Neural progenitor cell (in vitro differentiated cells): Measurements from ENCODE around the gene GPBAR1. TPM values are rescaled to one million over a fixed set of nuclear protein-coding genes. Genes with fewer than 3 reads are reported as not detected.

ENCODE experiments used
- DNase-seq: peaks from one replicate; pipeline ENCODE4 v3.0.0-alpha.2; 2016; ENCODE audit warnings: low spot score
- H2AFZ ChIP-seq: fragments of 200-600 bp; sonication (generic); replicated peaks from 2 replicates; pipeline ENCODE4 v1.6.1; 2016; ENCODE audit warnings: antibody characterized with exemption
- H3F3A ChIP-seq: fragments of 200-600 bp; sonication (generic); 2 replicates; pipeline ENCODE4 v1.6.1; 2016; ENCODE audit warnings: antibody characterized with exemption, low read depth
- H3K27ac ChIP-seq: fragments of 200-600 bp; sonication (generic); 2 replicates; pipeline ENCODE4 v1.5.1; 2016; ENCODE audit warnings: mild to moderate bottlenecking
- H3K27me3 ChIP-seq: fragments of 200-600 bp; sonication (generic); 2 replicates; pipeline ENCODE4 v1.6.1; 2016; ENCODE audit warnings: mild to moderate bottlenecking, moderate library complexity
- H3K36me3 ChIP-seq: fragments of 200-600 bp; sonication (generic); 2 replicates; pipeline ENCODE4 v1.5.1; 2016
- H3K4me1 ChIP-seq: fragments of 200-600 bp; sonication (generic); 2 replicates; pipeline ENCODE4 v1.6.1; 2016; ENCODE audit warnings: mixed run types
- H3K4me2 ChIP-seq: fragments of 200-600 bp; sonication (generic); 2 replicates; pipeline ENCODE4 v1.6.1; 2016
- H3K4me3 ChIP-seq: fragments of 200-600 bp; sonication (generic); 2 replicates; pipeline ENCODE4 v1.5.1; 2016
- H3K79me2 ChIP-seq: fragments of 200-600 bp; sonication (generic); 2 replicates; pipeline ENCODE4 v1.6.1; 2016; ENCODE audit warnings: low read depth
- H3K9ac ChIP-seq: fragments of 200-600 bp; sonication (generic); 2 replicates; pipeline ENCODE4 v1.6.1; 2016
- H3K9me3 ChIP-seq: fragments of 200-600 bp; sonication (generic); 2 replicates; pipeline ENCODE4 v1.5.1; 2016; ENCODE audit warnings: low read depth
- H4K20me1 ChIP-seq: fragments of 200-600 bp; sonication (generic); 2 replicates; pipeline ENCODE4 v1.6.1; 2016; ENCODE audit warnings: low read depth
- H3K27ac Mint-ChIP-seq: 3 replicates; pipeline ENCODE4 v1.8.0; 2021; ENCODE audit warnings: mixed read lengths
- H3K27me3 Mint-ChIP-seq: 2 replicates; pipeline ENCODE4 v1.8.0; 2022; ENCODE audit warnings: low read depth, mild to moderate bottlenecking, inconsistent platforms, moderate library complexity, mixed read lengths; ENCODE audit not compliant: insufficient read depth
- H3K36me3 Mint-ChIP-seq: 3 replicates; pipeline ENCODE4 v1.8.0; 2021; ENCODE audit warnings: mixed read lengths
- H3K4me1 Mint-ChIP-seq: 3 replicates; pipeline ENCODE4 v1.8.0; 2021; ENCODE audit warnings: mixed read lengths
- H3K4me3 Mint-ChIP-seq: 3 replicates; pipeline ENCODE4 v1.8.0; 2021; ENCODE audit warnings: mild to moderate bottlenecking, moderate library complexity, mixed read lengths
- H3K9me3 Mint-ChIP-seq: 3 replicates; pipeline ENCODE4 v1.8.0; 2020; ENCODE audit warnings: mixed read lengths
- EZH2 ChIP-seq: fragments of 200-600 bp; sonication (generic); IDR thresholded peaks from 2 replicates; pipeline ENCODE4 v1.6.1; 2017; ENCODE audit warnings: antibody characterized with exemption, mild to moderate bottlenecking, moderate library complexity
- EZH2phosphoT487 ChIP-seq: fragments of 200-600 bp; sonication (generic); IDR thresholded peaks from 2 replicates; pipeline ENCODE4 v1.6.1; 2017; ENCODE audit warnings: antibody characterized with exemption
- total RNA-seq: library from RNA; depleted of rRNA; stranded (reverse); fragments of >200 nt; gene quantifications from 2 replicates; pipeline ENCODE4 v1.2.3, GENCODE V29; 2015; ENCODE audit warnings: low replicate concordance
- TF ChIP-seq, protein P1 (sequence below): fragments of 200-600 bp; sonication (generic); IDR thresholded peaks from 2 replicates; pipeline ENCODE4 v1.5.1; 2017; ENCODE audit warnings: antibody characterized with exemption, mild to moderate bottlenecking

Gene GPBAR1
- total RNA-seq, 1 donor from 2014 or later = not detected

DNA sequence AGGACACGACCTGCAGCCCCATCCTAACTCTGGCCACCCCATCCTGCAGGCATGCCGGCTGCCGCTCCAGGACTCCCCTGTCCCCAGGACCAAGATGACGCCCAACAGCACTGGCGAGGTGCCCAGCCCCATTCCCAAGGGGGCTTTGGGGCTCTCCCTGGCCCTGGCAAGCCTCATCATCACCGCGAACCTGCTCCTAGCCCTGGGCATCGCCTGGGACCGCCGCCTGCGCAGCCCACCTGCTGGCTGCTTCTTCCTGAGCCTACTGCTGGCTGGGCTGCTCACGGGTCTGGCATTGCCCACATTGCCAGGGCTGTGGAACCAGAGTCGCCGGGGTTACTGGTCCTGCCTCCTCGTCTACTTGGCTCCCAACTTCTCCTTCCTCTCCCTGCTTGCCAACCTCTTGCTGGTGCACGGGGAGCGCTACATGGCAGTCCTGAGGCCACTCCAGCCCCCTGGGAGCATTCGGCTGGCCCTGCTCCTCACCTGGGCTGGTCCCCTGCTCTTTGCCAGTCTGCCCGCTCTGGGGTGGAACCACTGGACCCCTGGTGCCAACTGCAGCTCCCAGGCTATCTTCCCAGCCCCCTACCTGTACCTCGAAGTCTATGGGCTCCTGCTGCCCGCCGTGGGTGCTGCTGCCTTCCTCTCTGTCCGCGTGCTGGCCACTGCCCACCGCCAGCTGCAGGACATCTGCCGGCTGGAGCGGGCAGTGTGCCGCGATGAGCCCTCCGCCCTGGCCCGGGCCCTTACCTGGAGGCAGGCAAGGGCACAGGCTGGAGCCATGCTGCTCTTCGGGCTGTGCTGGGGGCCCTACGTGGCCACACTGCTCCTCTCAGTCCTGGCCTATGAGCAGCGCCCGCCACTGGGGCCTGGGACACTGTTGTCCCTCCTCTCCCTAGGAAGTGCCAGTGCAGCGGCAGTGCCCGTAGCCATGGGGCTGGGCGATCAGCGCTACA lies 2.1 kb downstream of the GPBAR1 start:
- H3K27ac ChIP-seq = peak overlapping the region; percentile 29
- H3K27ac Mint-ChIP-seq = peak overlapping the region; percentile 29
- peaks cover 3% of the 10 kb centered on the region for H3K27me3 Mint-ChIP-seq
- H3K36me3 ChIP-seq = no peaks in the 10 kb centered on the region
- peaks cover 34% of the 10 kb centered on the region for H3K4me1 Mint-ChIP-seq
- peaks cover under 1% of the 10 kb centered on the region for H3K79me2 ChIP-seq
- H4K20me1 ChIP-seq = peaks cover 4% of the 10 kb centered on the region
- H3K4me3 ChIP-seq = no peak overlapping the region
- H3K4me3 Mint-ChIP-seq = no peak overlapping the region
- H3F3A ChIP-seq = peaks cover 14% of the 10 kb centered on the region
- peaks cover 8% of the 10 kb centered on the region for H3K36me3 Mint-ChIP-seq
- no peak overlapping the region for H3K9ac ChIP-seq
- H3K9me3 Mint-ChIP-seq = no peaks in the 10 kb centered on the region
- no peaks in the 10 kb centered on the region for H3K9me3 ChIP-seq
- DNase-seq = no peak
- H3K27me3 ChIP-seq = no peaks in the 10 kb centered on the region
- TF ChIP-seq, protein P1, sequence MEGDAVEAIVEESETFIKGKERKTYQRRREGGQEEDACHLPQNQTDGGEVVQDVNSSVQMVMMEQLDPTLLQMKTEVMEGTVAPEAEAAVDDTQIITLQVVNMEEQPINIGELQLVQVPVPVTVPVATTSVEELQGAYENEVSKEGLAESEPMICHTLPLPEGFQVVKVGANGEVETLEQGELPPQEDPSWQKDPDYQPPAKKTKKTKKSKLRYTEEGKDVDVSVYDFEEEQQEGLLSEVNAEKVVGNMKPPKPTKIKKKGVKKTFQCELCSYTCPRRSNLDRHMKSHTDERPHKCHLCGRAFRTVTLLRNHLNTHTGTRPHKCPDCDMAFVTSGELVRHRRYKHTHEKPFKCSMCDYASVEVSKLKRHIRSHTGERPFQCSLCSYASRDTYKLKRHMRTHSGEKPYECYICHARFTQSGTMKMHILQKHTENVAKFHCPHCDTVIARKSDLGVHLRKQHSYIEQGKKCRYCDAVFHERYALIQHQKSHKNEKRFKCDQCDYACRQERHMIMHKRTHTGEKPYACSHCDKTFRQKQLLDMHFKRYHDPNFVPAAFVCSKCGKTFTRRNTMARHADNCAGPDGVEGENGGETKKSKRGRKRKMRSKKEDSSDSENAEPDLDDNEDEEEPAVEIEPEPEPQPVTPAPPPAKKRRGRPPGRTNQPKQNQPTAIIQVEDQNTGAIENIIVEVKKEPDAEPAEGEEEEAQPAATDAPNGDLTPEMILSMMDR = no peak
- no peak for TF ChIP-seq EZH2
- TF ChIP-seq EZH2phosphoT487 = no peak
- no peak overlapping the region for H3K4me2 ChIP-seq
- no peak overlapping the region for H2AFZ ChIP-seq
- peaks cover 14% of the 10 kb centered on the region for H3K4me1 ChIP-seq

DNA sequence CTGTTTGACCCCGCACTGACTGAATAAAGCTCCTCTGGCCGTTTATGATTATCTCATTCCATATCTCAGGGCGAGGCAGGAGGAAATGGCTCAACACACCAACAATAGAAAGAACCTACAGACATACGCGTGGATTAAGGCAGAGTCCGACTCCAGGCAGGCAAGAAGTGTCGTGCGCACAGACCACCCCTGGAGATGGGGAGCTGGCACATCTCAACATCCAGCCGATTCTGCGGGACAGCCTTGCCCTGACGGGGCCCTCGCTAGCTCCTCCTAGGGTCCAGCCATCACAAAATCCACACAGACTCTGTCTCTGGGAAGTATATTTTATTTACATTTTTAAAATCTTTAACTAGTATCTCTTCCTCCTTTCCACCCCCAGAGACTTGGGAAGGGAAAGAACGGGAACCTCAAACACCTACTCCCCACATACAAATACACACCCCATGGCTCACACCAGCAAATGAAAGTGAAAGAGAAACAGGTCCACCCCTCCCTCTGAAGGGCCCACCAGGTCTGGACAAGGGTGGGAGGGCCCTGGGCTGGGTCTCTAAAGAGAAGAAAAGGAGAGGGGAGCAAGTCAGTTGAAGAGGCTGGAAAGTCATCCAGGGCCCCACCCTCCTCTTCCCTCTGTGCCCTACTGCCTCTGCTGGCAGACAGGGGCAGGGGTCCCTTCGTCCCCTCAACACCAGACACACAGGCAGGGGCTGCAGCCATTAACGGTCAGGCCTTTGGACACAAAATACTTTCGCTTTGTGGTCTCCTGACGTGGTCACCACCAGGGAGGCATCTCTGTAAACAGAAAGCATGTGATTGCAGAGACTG lies 3.2 kb downstream of the GPBAR1 start:
- H3K36me3 ChIP-seq = no peaks in the 10 kb centered on the region
- H3K9ac ChIP-seq = no peak overlapping the region
- H3K4me3 Mint-ChIP-seq = peak overlapping the region; percentile 9
- no peak overlapping the region for H3K27ac ChIP-seq
- no peak for TF ChIP-seq EZH2phosphoT487
- TF ChIP-seq, protein P1 = no peak
- no peak for TF ChIP-seq EZH2
- peaks cover 11% of the 10 kb centered on the region for H3K79me2 ChIP-seq
- no peak overlapping the region for H3K4me2 ChIP-seq
- H3K27ac Mint-ChIP-seq = peak overlapping the region; percentile 35
- no peaks in the 10 kb centered on the region for H3K9me3 ChIP-seq
- peaks cover 14% of the 10 kb centered on the region for H3F3A ChIP-seq
- H3K36me3 Mint-ChIP-seq = peaks cover 8% of the 10 kb centered on the region
- peaks cover 17% of the 10 kb centered on the region for H3K4me1 ChIP-seq
- no peak overlapping the region for H2AFZ ChIP-seq
- H4K20me1 ChIP-seq = peaks cover 8% of the 10 kb centered on the region
- no peaks in the 10 kb centered on the region for H3K27me3 ChIP-seq
- no peak for DNase-seq
- peaks cover 6% of the 10 kb centered on the region for H3K27me3 Mint-ChIP-seq
- H3K9me3 Mint-ChIP-seq = no peaks in the 10 kb centered on the region
- H3K4me3 ChIP-seq = no peak overlapping the region
- H3K4me1 Mint-ChIP-seq = peaks cover 31% of the 10 kb centered on the region

DNA sequence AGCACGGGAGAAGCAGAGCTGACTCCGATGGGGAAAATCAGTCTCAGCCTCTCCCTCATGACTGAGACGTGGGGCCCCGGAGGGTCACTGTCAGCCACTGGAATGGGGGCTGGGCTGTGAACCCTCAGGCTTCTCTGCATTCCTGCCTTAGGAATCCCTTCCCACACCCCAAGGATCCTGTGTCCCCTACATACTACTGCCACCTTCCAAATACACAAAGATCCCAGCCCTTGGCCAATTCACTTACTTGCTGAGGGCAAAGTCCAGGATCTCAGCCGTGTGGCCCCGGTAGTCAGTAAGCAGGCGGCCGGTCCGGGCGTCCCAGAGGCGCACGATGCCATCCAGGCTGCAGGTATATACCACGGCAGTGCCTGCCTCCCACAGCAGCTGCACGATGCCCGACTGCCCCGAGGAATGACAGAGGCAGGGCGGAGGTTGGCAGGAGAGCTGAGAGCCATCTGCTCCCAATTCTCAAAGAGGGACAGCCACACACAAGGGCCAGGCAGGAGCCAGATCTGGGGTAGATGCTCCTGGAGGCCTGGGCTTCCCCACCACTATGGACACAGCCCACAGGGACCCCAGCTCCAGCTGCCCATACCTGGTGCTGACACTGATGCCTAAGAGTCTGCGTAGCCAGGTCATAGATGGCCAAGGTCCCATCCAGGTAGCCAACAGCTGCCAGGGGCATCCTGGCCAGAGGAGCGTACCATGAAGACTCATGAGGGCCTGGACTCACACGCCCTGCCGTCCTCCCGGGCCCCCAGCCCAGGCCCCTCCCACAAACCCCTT lies 4.2 kb downstream of the GPBAR1 start:
- Mint-ChIP-seq H3K27ac (no peak overlapping the region), H3K9me3 (no peaks in the 10 kb centered on the region), H3K4me1 (peaks cover 28% of the 10 kb centered on the region), H3K27me3 (peaks cover 6% of the 10 kb centered on the region), H3K36me3 (peaks cover 12% of the 10 kb centered on the region), H3K4me3 (no peak overlapping the region)
- H2AFZ ChIP-seq = no peak overlapping the region
- no peaks in the 10 kb centered on the region for H3K36me3 ChIP-seq
- peaks cover 13% of the 10 kb centered on the region for H4K20me1 ChIP-seq
- H3K9me3 ChIP-seq = no peaks in the 10 kb centered on the region
- H3K4me3 ChIP-seq = no peak overlapping the region
- H3K27ac ChIP-seq = no peak overlapping the region
- peaks cover 18% of the 10 kb centered on the region for H3K79me2 ChIP-seq
- TF ChIP-seq EZH2 (no peak), EZH2phosphoT487 (no peak)
- TF ChIP-seq, protein P1 = no peak
- H3K9ac ChIP-seq = no peak overlapping the region
- no peak overlapping the region for H3K4me2 ChIP-seq
- peaks cover 20% of the 10 kb centered on the region for H3K4me1 ChIP-seq
- DNase-seq = no peak
- H3K27me3 ChIP-seq = no peaks in the 10 kb centered on the region
- peaks cover 20% of the 10 kb centered on the region for H3F3A ChIP-seq
